OCI-LY3 (cell line): ENCODE results near the gene CYP2U1.
"Not testable (repeated sequence)": the region's sequence is repeated elsewhere in the genome, so short reads cannot be mapped to it uniquely, and the experiment has no call there.

Source experiments
- H2AFZ ChIP-seq: fragments of 200-600, 300-600 bp; shearing (Covaris generic); 2 replicates; pipeline ENCODE4 v1.6.0; 2014; ENCODE audit warnings: antibody characterized with exemption, low read depth, low read length
- H3K27ac ChIP-seq: fragments of 200-600, 300-600 bp; sonication (generic); 2 replicates; pipeline ENCODE4 v1.5.1; 2014; ENCODE audit warnings: mild to moderate bottlenecking, low read length, moderate library complexity, mixed read lengths
- H3K27me3 ChIP-seq: fragments of 200-600, 300-600 bp; sonication (generic); 2 replicates; pipeline ENCODE4 v1.6.1; 2014; ENCODE audit warnings: low read depth, low read length, mixed read lengths
- H3K36me3 ChIP-seq: fragments of 200-600, 300-600 bp; sonication (generic); replicated peaks from 2 replicates; pipeline ENCODE3; 2014; ENCODE audit warnings: low read depth, low read length, mixed read lengths
- H3K4me1 ChIP-seq: fragments of 300-600, 200-600 bp; sonication (generic); 2 replicates; pipeline ENCODE4 v1.6.1; 2014; ENCODE audit warnings: low read length, mixed read lengths
- H3K4me2 ChIP-seq: fragments of 200-600, 300-600 bp; sonication (generic); 2 replicates; pipeline ENCODE4 v1.6.1; 2014; ENCODE audit warnings: low read length, mixed read lengths
- H3K4me3 ChIP-seq: fragments of 300-600, 200-600 bp; sonication (generic); 2 replicates; pipeline ENCODE4 v1.5.1; 2014; ENCODE audit warnings: antibody characterized with exemption, mild to moderate bottlenecking, low read length, moderate library complexity
- H3K79me2 ChIP-seq: fragments of 300-600, 200-600 bp; shearing (Covaris generic); 2 replicates; pipeline ENCODE4 v1.6.1; 2014; ENCODE audit warnings: mild to moderate bottlenecking, low read length, mixed read lengths
- H3K9ac ChIP-seq: fragments of 300-600, 200-600 bp; shearing (Covaris generic); 2 replicates; pipeline ENCODE4 v1.6.0; 2014; ENCODE audit warnings: mild to moderate bottlenecking, low read length, moderate library complexity
- H3K9me3 ChIP-seq: fragments of 200-600, 300-600 bp; shearing (Covaris generic); 2 replicates; pipeline ENCODE4 v1.6.1; 2014; ENCODE audit warnings: low read length, mixed read lengths; ENCODE audit not compliant: insufficient read depth
- H4K20me1 ChIP-seq: fragments of 200-600, 300-600 bp; sonication (generic); 2 replicates; pipeline ENCODE4 v1.6.1; 2016; ENCODE audit warnings: low read length, mixed read lengths; ENCODE audit not compliant: insufficient read depth
- CTCF ChIP-seq: fragments of 200-600, 300-600 bp; sonication (generic); IDR thresholded peaks from 2 replicates; pipeline ENCODE4 v1.5.1; 2014; ENCODE audit warnings: antibody characterized with exemption, low read length, low read depth
- EZH2phosphoT487 ChIP-seq: fragments of 200-600 bp; shearing (Covaris generic); IDR thresholded peaks from 2 replicates; pipeline ENCODE4 v1.6.1; 2018; ENCODE audit warnings: antibody characterized with exemption, mixed run types, low read depth

The CYP2U1 gene

DNA sequence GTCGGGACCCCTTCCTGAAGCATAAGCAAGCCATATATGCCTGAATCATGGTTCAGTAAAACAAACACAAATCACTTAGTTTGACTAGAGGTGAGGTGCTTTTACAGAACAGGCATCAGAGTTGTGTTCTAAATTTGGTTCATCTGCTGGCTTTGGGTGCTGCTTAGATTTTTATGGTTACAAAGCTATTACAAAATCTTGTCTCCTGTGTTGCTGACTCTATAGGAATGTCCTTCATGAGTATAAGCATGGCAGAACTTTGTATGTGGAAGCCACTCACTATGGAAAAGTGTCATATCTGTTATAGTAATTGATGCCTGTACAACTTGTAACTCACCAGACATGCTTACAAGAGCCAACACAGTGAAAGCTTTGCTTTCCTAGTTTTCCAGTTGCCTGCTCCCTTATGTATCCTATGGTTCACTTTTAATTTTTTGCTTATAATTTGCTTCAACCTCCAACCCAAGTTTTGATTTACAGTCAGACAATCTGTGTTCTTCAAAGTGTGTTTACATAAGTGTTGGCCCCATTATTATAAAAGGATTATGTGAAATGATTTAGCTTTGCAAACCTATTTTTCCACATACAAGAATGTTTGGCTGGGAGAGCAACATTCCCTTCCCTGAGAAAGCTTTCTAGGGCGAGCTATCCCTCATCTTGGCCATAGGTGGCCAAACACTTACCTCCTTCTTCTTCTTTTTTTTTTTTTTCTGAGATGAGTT lies 30.0 kb upstream of the CYP2U1 start:
- no peak overlapping the region for H3K9ac ChIP-seq
- H2AFZ ChIP-seq, result no peak overlapping the region
- no peak overlapping the region for H3K27ac ChIP-seq
- H3K79me2 ChIP-seq, result no peaks in the 10 kb centered on the region
- H3K27me3 ChIP-seq, result no peaks in the 10 kb centered on the region
- H3K4me3 ChIP-seq, result no peak overlapping the region
- peaks cover 22% of the 10 kb centered on the region for H3K36me3 ChIP-seq
- peaks cover 40% of the 10 kb centered on the region for H3K4me1 ChIP-seq
- TF ChIP-seq EZH2phosphoT487 (no peak), CTCF (no peak)
- H3K9me3 ChIP-seq, result peaks cover 22% of the 10 kb centered on the region
- no peak overlapping the region for H3K4me2 ChIP-seq
- H4K20me1 ChIP-seq, result no peaks in the 10 kb centered on the region

- Histone ChIP-seq H3K4me1 (peaks cover 34% of the 10 kb centered on the region), H3K27me3 (no peaks in the 10 kb centered on the region), H2AFZ (0 out of 2 replicates have a peak overlapping the region, but pooled peaks have one; percentile 47), H3K9me3 (peaks cover 22% of the 10 kb centered on the region), H3K4me3 (peak overlapping the region; percentile 28), H3K27ac (peak overlapping the region; percentile 27), H3K36me3 (peaks cover 24% of the 10 kb centered on the region), H3K79me2 (no peaks in the 10 kb centered on the region), H4K20me1 (no peaks in the 10 kb centered on the region), H3K9ac (no peak overlapping the region), H3K4me2 (peak overlapping the region; percentile 32)
- TF ChIP-seq CTCF (no peak), EZH2phosphoT487 (no peak)
Measured at GRCh38 chr4:107902715-107903114, 28.6 kb upstream of the CYP2U1 start.

DNA sequence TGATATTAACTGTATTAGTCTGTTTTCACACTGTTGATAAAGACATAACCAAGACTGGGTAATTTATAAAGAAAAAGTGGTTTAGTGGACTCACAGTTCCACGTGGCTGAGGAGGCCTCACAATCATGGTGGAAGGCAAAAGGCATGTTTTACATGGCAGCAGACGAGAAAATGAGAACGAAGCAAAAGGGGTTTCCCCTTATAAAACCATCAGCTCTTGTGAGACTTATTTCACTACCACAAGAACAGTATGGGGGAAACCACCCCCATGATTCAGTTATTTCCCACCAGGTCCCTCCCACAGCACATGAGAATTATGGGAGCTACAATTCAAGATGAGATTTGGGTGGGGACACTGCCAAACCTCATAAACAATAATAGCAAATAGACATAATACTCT lies 26.3 kb upstream of the CYP2U1 start:
- not testable (repeated sequence) for H4K20me1 ChIP-seq, H3K4me2 ChIP-seq, H3K27me3 ChIP-seq, H3K4me3 ChIP-seq, H3K79me2 ChIP-seq, H3K9ac ChIP-seq, H2AFZ ChIP-seq
- Histone ChIP-seq H3K4me1 (peaks cover 24% of the 10 kb centered on the region), H3K9me3 (peaks cover 22% of the 10 kb centered on the region), H3K27ac (peak overlapping the region; percentile 36), H3K36me3 (peaks cover 24% of the 10 kb centered on the region)

- TF ChIP-seq CTCF, result no peak
- TF ChIP-seq EZH2phosphoT487, result no peak
- peaks cover 24% of the 10 kb centered on the region for H3K36me3 ChIP-seq
- peaks cover 24% of the 10 kb centered on the region for H3K4me1 ChIP-seq
- H3K79me2 ChIP-seq, result no peaks in the 10 kb centered on the region
- no peak overlapping the region for H3K27ac ChIP-seq
- H3K4me2 ChIP-seq, result no peak overlapping the region
- peaks cover 22% of the 10 kb centered on the region for H3K9me3 ChIP-seq
- H3K27me3 ChIP-seq, result no peaks in the 10 kb centered on the region
- H2AFZ ChIP-seq, result no peak overlapping the region
- no peak overlapping the region for H3K4me3 ChIP-seq
- no peaks in the 10 kb centered on the region for H4K20me1 ChIP-seq
- no peak overlapping the region for H3K9ac ChIP-seq
Measured at GRCh38 chr4:107906458-107907100, 24.8 kb upstream of the CYP2U1 start.
